H1 (cell line): ENCODE measurements around the gene EGF. TPM values are rescaled to one million over a fixed set of nuclear protein-coding genes. Genes with fewer than 3 reads are reported as not detected.

Experiments used
- CTCF ChIA-PET: fragments of 300-600 bp; sonication (Branson Sonifier 250); formaldehyde crosslinking; loops from one replicate; lab custom pipeline; 2021; ENCODE audit not compliant: partially characterized antibody; lab: Charles Lee
- POLR2A ChIA-PET: fragments of 300-600 bp; sonication (Branson Sonifier 250); formaldehyde crosslinking; loops from one replicate; lab custom pipeline; 2021; ENCODE audit warnings: inconsistent platforms; ENCODE audit not compliant: partially characterized antibody; lab: Charles Lee
- DNase-seq, 2 experiments: peaks; one replicate each; pipeline versions ENCODE4 v3.0.0 to v3.0.0-alpha.2; 2010 to 2022; ENCODE audit warnings: low spot score in 2 of 2, low read depth in 1 of 2, mixed read lengths in 1 of 2
- FAIRE-seq: peaks from 2 replicates; lab custom pipeline; 2011; peaks lifted over from hg19 to GRCh38; lab: Jason Lieb, UNC
- H2AFZ ChIP-seq: 2 replicates; pipeline ENCODE4 v1.8.1; 2012; ENCODE audit warnings: low read length, inconsistent platforms
- H2AK5ac ChIP-seq: 2 replicates; pipeline ENCODE4 v1.6.1; 2013; ENCODE audit warnings: low read depth, low read length
- H2BK120ac ChIP-seq: replicated peaks from 2 replicates; pipeline ENCODE3; 2013; ENCODE audit warnings: low read depth, low read length, inconsistent platforms
- H2BK12ac ChIP-seq: 2 replicates; pipeline ENCODE4 v1.6.1; 2013; ENCODE audit warnings: low read depth, low read length
- H2BK15ac ChIP-seq: 2 replicates; pipeline ENCODE4 v1.6.1; 2013; ENCODE audit warnings: low read length
- H2BK20ac ChIP-seq: 2 replicates; pipeline ENCODE4 v1.6.1; 2013; ENCODE audit warnings: low read length
- H2BK5ac ChIP-seq: 2 replicates; pipeline ENCODE4 v1.6.1; 2013; ENCODE audit warnings: low read depth, low read length
- H3K14ac ChIP-seq: 2 replicates; pipeline ENCODE4 v1.6.1; 2013; ENCODE audit warnings: inconsistent platforms; ENCODE audit not compliant: insufficient read length
- H3K18ac ChIP-seq: 2 replicates; pipeline ENCODE4 v1.6.1; 2013; ENCODE audit warnings: low read length; ENCODE audit errors: extremely low read depth
- H3K23ac ChIP-seq: 2 replicates; pipeline ENCODE4 v1.6.1; 2013; ENCODE audit warnings: inconsistent platforms; ENCODE audit not compliant: insufficient read length
- H3K23me2 ChIP-seq: 2 replicates; pipeline ENCODE4 v1.6.1; 2013; ENCODE audit warnings: low read depth, low read length
- H3K27ac ChIP-seq: 2 replicates; pipeline ENCODE4 v1.6.1; 2011; ENCODE audit warnings: low read depth, low read length, inconsistent platforms
- H3K27me3 ChIP-seq, 4 experiments: replicated peaks in 1 of 4; 1 replicate in 1 of 4; 2 replicates in 3 of 4; pipeline versions ENCODE4 v1.6.1 to v1.8.1; 2011 to 2013; ENCODE audit warnings: low read length in 3 of 4, mild to moderate bottlenecking in 3 of 4, inconsistent platforms in 2 of 4, mixed read lengths in 2 of 4, moderate library complexity in 1 of 4; ENCODE audit not compliant: control insufficient read depth in 3 of 4, insufficient read depth in 3 of 4; ENCODE audit errors: extremely low read depth in 1 of 4
- H3K36me3 ChIP-seq, 4 experiments: 2 replicates each; pipeline versions ENCODE4 v1.6.1 to v1.8.1; 2011 to 2013; ENCODE audit warnings: mild to moderate bottlenecking in 4 of 4, low read length in 3 of 4, moderate library complexity in 2 of 4, control low read depth in 1 of 4, inconsistent platforms in 1 of 4; ENCODE audit not compliant: insufficient read depth in 4 of 4, control insufficient read depth in 2 of 4
- H3K4ac ChIP-seq: replicated peaks from 2 replicates; pipeline ENCODE3; 2013; ENCODE audit warnings: low read length, low read depth, mixed read lengths, inconsistent platforms; ENCODE audit not compliant: insufficient read length
- H3K4me1 ChIP-seq, 4 experiments: replicated peaks in 1 of 4; 1 replicate in 1 of 4; 2 replicates in 3 of 4; pipeline versions ENCODE4 v1.6.1 to v1.8.1; 2011 to 2013; ENCODE audit warnings: low read length in 3 of 4, inconsistent platforms in 2 of 4, mixed read lengths in 1 of 4; ENCODE audit not compliant: insufficient read depth in 4 of 4, control insufficient read depth in 3 of 4
- H3K4me2 ChIP-seq, 2 experiments: 2 replicates each; pipeline versions ENCODE4 v1.6.1 to v1.8.1; 2011 to 2013; ENCODE audit warnings: low read depth in 2 of 2, low read length in 2 of 2, control low read depth in 1 of 2, inconsistent platforms in 1 of 2, mild to moderate bottlenecking in 1 of 2; ENCODE audit not compliant: insufficient read depth in 1 of 2
- H3K4me3 ChIP-seq, 4 experiments: fragments of 200-600, 300-600 bp in 1 of 4; sonication (generic), shearing (Covaris generic), sonication (Bioruptor Twin) in 1 of 4; 2 replicates each; pipeline versions ENCODE4 v1.5.1 to v1.8.1; 2011 to 2016; ENCODE audit warnings: low read length in 4 of 4, low read depth in 3 of 4, control low read depth in 2 of 4, inconsistent platforms in 2 of 4, mild to moderate bottlenecking in 2 of 4, mixed read lengths in 1 of 4, moderate library complexity in 1 of 4; ENCODE audit not compliant: insufficient read depth in 2 of 4; ENCODE audit errors: extremely low read depth in 1 of 4
- H3K56ac ChIP-seq: replicated peaks from 2 replicates; pipeline ENCODE3; 2013; ENCODE audit warnings: low read depth, mild to moderate bottlenecking, mixed read lengths, low read length, inconsistent platforms; ENCODE audit not compliant: insufficient read length
- H3K79me1 ChIP-seq: 2 replicates; pipeline ENCODE4 v1.6.1; 2013; ENCODE audit warnings: low read depth, low read length, control low read depth
- H3K79me2 ChIP-seq, 2 experiments: 2 replicates each; pipeline versions ENCODE4 v1.6.1 to v1.8.1; 2012 to 2013; ENCODE audit warnings: low read length in 2 of 2, mild to moderate bottlenecking in 2 of 2, inconsistent platforms in 1 of 2; ENCODE audit not compliant: insufficient read depth in 2 of 2, control insufficient read depth in 1 of 2
- H3K9ac ChIP-seq, 4 experiments: replicated peaks in 1 of 4; 1 replicate in 1 of 4; 2 replicates in 3 of 4; pipeline versions ENCODE4 v1.6.1 to v1.8.1; 2011 to 2013; ENCODE audit warnings: low read depth in 3 of 4, low read length in 3 of 4, control low read depth in 2 of 4, mild to moderate bottlenecking in 2 of 4, moderate library complexity in 2 of 4, inconsistent platforms in 1 of 4; ENCODE audit errors: extremely low read depth in 1 of 4
- H3K9me3 ChIP-seq, 2 experiments: 2 replicates each; pipeline versions ENCODE4 v1.6.1 to v1.8.1; 2012 to 2013; ENCODE audit warnings: mild to moderate bottlenecking in 2 of 2, moderate library complexity in 2 of 2, control low read depth in 1 of 2, inconsistent platforms in 1 of 2, low read depth in 1 of 2, low read length in 1 of 2, mixed read lengths in 1 of 2; ENCODE audit not compliant: insufficient read depth in 2 of 2
- H4K20me1 ChIP-seq, 2 experiments: replicated peaks in 1 of 2; 2 replicates each; pipeline versions ENCODE3 to v1.8.1; 2011 to 2013; ENCODE audit warnings: inconsistent platforms in 2 of 2, low read length in 2 of 2, mild to moderate bottlenecking in 1 of 2; ENCODE audit not compliant: insufficient read depth in 2 of 2, control insufficient read depth in 1 of 2
- H4K5ac ChIP-seq: 2 replicates; pipeline ENCODE4 v1.6.1; 2013; ENCODE audit warnings: low read length, low read depth, mixed read lengths, inconsistent platforms; ENCODE audit not compliant: insufficient read length
- H4K8ac ChIP-seq: 2 replicates; pipeline ENCODE4 v1.8.0; 2013; ENCODE audit warnings: mild to moderate bottlenecking, moderate library complexity, low read length, inconsistent platforms; ENCODE audit not compliant: insufficient read depth; ENCODE audit errors: extremely low read depth
- H4K91ac ChIP-seq: replicated peaks from 2 replicates; pipeline ENCODE3; 2013; ENCODE audit warnings: low read length, mixed read lengths, inconsistent platforms; ENCODE audit not compliant: insufficient read length
- FOSL1 ChIP-seq: IDR thresholded peaks from 2 replicates; pipeline ENCODE4 v1.6.1; 2011; ENCODE audit warnings: mild to moderate bottlenecking, low read depth, low read length, moderate library complexity; ENCODE audit not compliant: insufficient read depth
- GABPA ChIP-seq: IDR thresholded peaks from 2 replicates; pipeline ENCODE4 v1.6.1; 2011; ENCODE audit warnings: mild to moderate bottlenecking, low read length, moderate library complexity, borderline replicate concordance; ENCODE audit not compliant: insufficient read depth
- POU5F1 ChIP-seq: IDR thresholded peaks from 2 replicates; pipeline ENCODE4 v1.6.1; 2011; ENCODE audit warnings: low read depth, mild to moderate bottlenecking, low read length, moderate library complexity
- SIN3A ChIP-seq, 2 experiments: IDR thresholded peaks in 1 of 2; conservative IDR thresholded peaks in 1 of 2; 2 replicates each; pipeline ENCODE4 v1.6.1; 2011 to 2012; ENCODE audit warnings: low read length in 2 of 2, improper control_type of control experiment in 1 of 2, low read depth in 1 of 2, mild to moderate bottlenecking in 1 of 2
- SIX5 ChIP-seq: IDR thresholded peaks from 2 replicates; pipeline ENCODE4 v1.6.1; 2011; ENCODE audit warnings: mild to moderate bottlenecking, low read depth, low read length
- ZNF274 ChIP-seq: IDR thresholded peaks from 2 replicates; pipeline ENCODE4 v1.7.0; 2012; ENCODE audit warnings: low read length, borderline replicate concordance; ENCODE audit errors: extremely low read depth
- WGBS, 2 experiments: shearing (Covaris generic) in 1 of 2; methylation state at CpG; one replicate each; pipeline versions ENCODE4 v1.1.6 to v1.1.7; 2013 to 2015; ENCODE audit warnings: low lambda C conversion rate in 2 of 2, mixed read lengths in 2 of 2, inconsistent platforms in 1 of 2, low coverage in 1 of 2, missing lambda C conversion rate in 1 of 2; ENCODE audit not compliant: insufficient replicate concordance in 2 of 2, insufficient coverage in 1 of 2, insufficient read length in 1 of 2; ENCODE audit errors: extremely low coverage in 1 of 2, missing lambda C conversion rate in 1 of 2; 5-methylcytosine and 5-hydroxymethylcytosine counted together
- polyA plus RNA-seq, 7 experiments: library from polyadenylated mRNA; depleted of rRNA in 3 of 7; stranded (reverse) in 5 of 7; unstranded in 2 of 7; fragments of >200 nt in 5 of 7; fragments of 200-250 nt in 2 of 7; gene quantifications; 1 replicate in 5 of 7; 2 replicates in 1 of 7; 4 replicates in 1 of 7; pipeline versions ENCODE4 v1.2.1 to v1.2.3, GENCODE V29; 2011 to 2013; ENCODE audit warnings: missing spikeins in 2 of 7, mixed read lengths in 2 of 7
- total RNA-seq: library from RNA; stranded (reverse); fragmentation: NEBNext Ultra II Directional; extraction: Animal tissue kit (Norgen Biotek cat#: 25700); gene quantifications from 2 replicates; pipeline ENCODE4 v1.2.1, GENCODE V29; 2021

EGF gene
- total and polyA plus RNA-seq, 2 of the 8 experiments (the other 6 are each of a cell fraction or from before 2014, with no cell fraction given), result 1.5 to 2.6 TPM

GRCh38 chr4:109990261-109991257, 77.9 kb downstream of the EGF start:
- Histone ChIP-seq H3K79me2 (no peaks in the 10 kb centered on the region), H3K4me2 (no peak overlapping the region), H4K5ac (no peak overlapping the region), H3K14ac (no peak overlapping the region), H4K91ac (no peak overlapping the region), H3K4ac (no peak overlapping the region), H2BK12ac (no peak overlapping the region), H3K36me3 (no peaks in the 10 kb centered on the region), H3K56ac (no peak overlapping the region), H3K27ac (no peak overlapping the region), H3K4me3 (no peak overlapping the region), H2BK15ac (no peak overlapping the region), H3K18ac (no peak overlapping the region), H4K8ac (no peak overlapping the region), H4K20me1 (peaks cover 0 to 1% of the 10 kb centered on the region in 2 experiments), H2AK5ac (no peak overlapping the region), H3K23me2 (no peaks in the 10 kb centered on the region), H3K9ac (no peak overlapping the region)
- ChIA-PET CTCF (interaction anchor here (0.8 to 3.4 kb wide), 2 partner anchors 12 to 117 kb away, joined by 3 to 15 read pairs; no protein-coding TSS in a partner anchor), POLR2A (no interaction called here)
- no peak for DNase-seq
- 90% methylated on average over 4 of the region's 5 CpGs; no CpG with 5 or more reads in 1 of the 2 experiments for WGBS, 2 experiments
- TF ChIP-seq SIN3A (conservative IDR thresholded peaks at IDR 0.05 in 1 of 2, IDR thresholded peaks at IDR 0.05 in 1 of 2; ENCODE audit: low read depth in 1 of 2, low read length in 2 of 2) (no peak), POU5F1 (no peak), FOSL1 (no peak), ZNF274 (no peak), GABPA (no peak), SIX5 (no peak)
- TF ChIP-seq, all 59 proteins: peak for 0
- FAIRE-seq, result no peak
- Histone ChIP-seq H2AFZ (no peak overlapping the region), H3K23ac (no peak overlapping the region), H3K79me1 (no peaks in the 10 kb centered on the region), H2BK5ac (no peak overlapping the region), H2BK20ac (no peak overlapping the region), H3K9me3 (no peaks in the 10 kb centered on the region), H3K27me3 (no peaks in the 10 kb centered on the region), H3K4me1 (no peaks in the 10 kb centered on the region), H2BK120ac (no peak overlapping the region)
